ENCODE measurements around the gene SUGCT.

The SUGCT gene

DNA sequence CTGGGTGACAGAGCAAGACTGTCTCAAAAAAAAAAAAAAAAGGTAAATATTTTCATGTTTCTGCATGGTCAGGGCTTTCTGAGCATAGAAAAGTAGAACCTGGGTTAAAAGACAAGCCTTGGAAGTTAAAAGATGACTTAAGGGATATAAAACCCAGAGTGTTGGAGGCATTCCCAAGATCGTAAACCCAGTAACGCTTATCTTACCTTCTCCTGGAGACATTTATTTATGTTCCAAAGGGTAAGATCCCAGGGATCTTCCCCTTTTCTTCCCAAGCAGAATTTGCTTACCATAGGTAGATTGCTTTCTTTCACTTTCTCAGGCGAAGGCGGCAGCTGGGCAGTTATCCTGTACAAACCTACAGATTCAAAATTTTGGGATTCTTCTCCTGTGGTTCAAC lies 22.2 kb downstream of the SUGCT start:
- no peak overlapping the region for H2AFZ ChIP-seq (ENCODE audit: insufficient read depth, low read length, poor library complexity)
- H3K4me1 ChIP-seq (ENCODE audit: control insufficient read depth in 1 of 2, insufficient read depth in 2 of 2, low read length in 2 of 2), result no peaks in the 10 kb centered on the region
- H3K4me2 ChIP-seq (ENCODE audit: low read length), result no peak overlapping the region
- H3K27ac ChIP-seq (ENCODE audit: low read depth, low read length), result no peak overlapping the region
- no peaks in the 10 kb centered on the region for H3K9me3 ChIP-seq (ENCODE audit: insufficient read depth, low read depth, low read length)
- no peak overlapping the region for H3K14ac ChIP-seq (ENCODE audit: low read length)
- no peak overlapping the region for H2BK5ac ChIP-seq (ENCODE audit: low read depth, low read length, poor library complexity)
- H3K79me1 ChIP-seq (ENCODE audit: low read length), result no peaks in the 10 kb centered on the region
- H2AK5ac ChIP-seq (ENCODE audit: low read length), result no peak overlapping the region
- H3K23ac ChIP-seq (ENCODE audit: low read length), result no peak overlapping the region
- no peak overlapping the region for H3K9ac ChIP-seq (ENCODE audit: low read length)
- no peak overlapping the region for H2BK12ac ChIP-seq (ENCODE audit: low read length)
- H4K91ac ChIP-seq (ENCODE audit: low read depth, low read length), result no peak overlapping the region
- H3K36me3 ChIP-seq (ENCODE audit: control insufficient read depth in 1 of 2, insufficient read depth in 2 of 2, low read length in 2 of 2), result no peaks in the 10 kb centered on the region
- no peaks in the 10 kb centered on the region for H3K27me3 ChIP-seq (ENCODE audit: insufficient read depth, low read length)
- no peaks in the 10 kb centered on the region for H3K79me2 ChIP-seq (ENCODE audit: control insufficient read depth, insufficient read depth, low read length, poor library complexity)
- no peak overlapping the region for H3K4ac ChIP-seq (ENCODE audit: low read depth, low read length)
- H3K4me3 ChIP-seq (ENCODE audit: low read depth, low read length), result no peak overlapping the region
- H2BK120ac ChIP-seq (ENCODE audit: insufficient read depth, low read length, poor library complexity), result no peak overlapping the region
- H4K8ac ChIP-seq (ENCODE audit: low read depth, low read length), result no peak overlapping the region
- no CpG with 5 or more reads among the region's 4 CpGs for WGBS (ENCODE audit: extremely low coverage, insufficient coverage, insufficient read length)
- no peak for DNase-seq
- H4K12ac ChIP-seq (ENCODE audit: low read depth, low read length), result no peak overlapping the region
- H3K18ac ChIP-seq (ENCODE audit: low read length), result no peak overlapping the region

DNA sequence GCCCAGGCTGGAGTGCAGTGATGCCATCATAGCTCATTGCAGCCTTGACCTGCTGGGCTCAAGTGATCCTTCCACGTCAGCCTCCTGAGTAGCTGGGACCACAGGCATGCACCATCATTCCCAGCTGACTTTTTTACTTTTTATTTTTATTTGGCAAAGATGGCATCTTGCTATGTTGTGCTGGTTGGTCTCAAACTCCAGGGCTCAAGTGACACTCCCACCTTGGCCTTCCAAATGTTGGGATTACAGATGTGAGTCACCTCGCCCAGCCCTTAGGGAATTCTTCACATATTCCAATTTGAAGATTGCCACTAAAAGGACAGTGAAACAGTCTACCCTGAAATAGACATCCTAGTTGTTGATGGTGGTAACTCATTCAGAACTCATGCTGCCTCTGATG lies 27.7 kb downstream of the SUGCT start:
- Histone ChIP-seq H3K79me2 (ENCODE audit: control insufficient read depth, insufficient read depth, low read length, poor library complexity) (no peaks in the 10 kb centered on the region), H3K9ac (ENCODE audit: low read length) (no peak overlapping the region), H3K4me2 (ENCODE audit: low read length) (no peak overlapping the region), H2BK12ac (ENCODE audit: low read length) (no peak overlapping the region), H3K4me1 (ENCODE audit: control insufficient read depth in 1 of 2, insufficient read depth in 2 of 2, low read length in 2 of 2) (no peaks in the 10 kb centered on the region), H3K79me1 (ENCODE audit: low read length) (no peaks in the 10 kb centered on the region), H3K27me3 (ENCODE audit: insufficient read depth, low read length) (no peaks in the 10 kb centered on the region), H3K23ac (ENCODE audit: low read length) (no peak overlapping the region), H3K14ac (ENCODE audit: low read length) (no peak overlapping the region), H2BK120ac (ENCODE audit: insufficient read depth, low read length, poor library complexity) (no peak overlapping the region), H4K12ac (ENCODE audit: low read depth, low read length) (no peak overlapping the region), H3K27ac (ENCODE audit: low read depth, low read length) (no peak overlapping the region), H3K18ac (ENCODE audit: low read length) (no peak overlapping the region), H3K4me3 (ENCODE audit: low read depth, low read length) (no peak overlapping the region), H4K8ac (ENCODE audit: low read depth, low read length) (no peak overlapping the region), H3K36me3 (ENCODE audit: control insufficient read depth in 1 of 2, insufficient read depth in 2 of 2, low read length in 2 of 2) (no peaks in the 10 kb centered on the region), H3K4ac (ENCODE audit: low read depth, low read length) (no peak overlapping the region), H3K9me3 (ENCODE audit: insufficient read depth, low read depth, low read length) (no peaks in the 10 kb centered on the region), H2AK5ac (ENCODE audit: low read length) (no peak overlapping the region), H2AFZ (ENCODE audit: insufficient read depth, low read length, poor library complexity) (no peak overlapping the region), H2BK5ac (ENCODE audit: low read depth, low read length, poor library complexity) (no peak overlapping the region), H4K91ac (ENCODE audit: low read depth, low read length) (no peak overlapping the region)
- peak; percentile 67 to 72 for DNase-seq
- no CpG with 5 or more reads among the region's 2 CpGs for WGBS (ENCODE audit: extremely low coverage, insufficient coverage, insufficient read length)

DNA sequence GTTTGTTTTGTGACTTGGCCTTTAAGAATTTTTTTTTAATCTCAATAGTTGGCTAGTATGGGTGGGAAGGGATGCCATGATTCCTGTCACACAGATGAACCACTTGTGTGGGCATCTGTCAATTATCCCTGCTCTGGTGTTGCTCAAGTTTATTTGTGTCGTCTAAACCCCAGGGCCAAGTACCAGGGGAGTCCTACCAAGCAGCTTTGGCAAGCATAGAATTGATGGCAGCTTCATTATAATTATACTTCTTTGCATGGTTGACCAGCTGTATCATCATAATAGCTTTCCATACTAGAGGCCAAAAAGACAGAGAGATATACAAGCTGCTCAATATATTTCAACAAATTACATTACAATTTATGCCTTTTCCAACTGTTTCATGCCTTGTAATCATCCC lies 30.4 kb downstream of the SUGCT start:
- no CpG with 5 or more reads among the region's 1 CpG for WGBS (ENCODE audit: extremely low coverage, insufficient coverage, insufficient read length)
- Histone ChIP-seq H2BK5ac (ENCODE audit: low read depth, low read length, poor library complexity) (no peak overlapping the region), H2AK5ac (ENCODE audit: low read length) (no peak overlapping the region), H3K9ac (ENCODE audit: low read length) (no peak overlapping the region), H4K91ac (ENCODE audit: low read depth, low read length) (no peak overlapping the region), H3K18ac (ENCODE audit: low read length) (no peak overlapping the region), H3K36me3 (ENCODE audit: control insufficient read depth in 1 of 2, insufficient read depth in 2 of 2, low read length in 2 of 2) (no peaks in the 10 kb centered on the region), H3K79me2 (ENCODE audit: control insufficient read depth, insufficient read depth, low read length, poor library complexity) (no peaks in the 10 kb centered on the region), H4K12ac (ENCODE audit: low read depth, low read length) (no peak overlapping the region), H3K27ac (ENCODE audit: low read depth, low read length) (no peak overlapping the region), H3K9me3 (ENCODE audit: insufficient read depth, low read depth, low read length) (no peaks in the 10 kb centered on the region), H3K27me3 (ENCODE audit: insufficient read depth, low read length) (no peaks in the 10 kb centered on the region), H3K4me2 (ENCODE audit: low read length) (no peak overlapping the region), H2BK120ac (ENCODE audit: insufficient read depth, low read length, poor library complexity) (no peak overlapping the region), H3K4me3 (ENCODE audit: low read depth, low read length) (no peak overlapping the region), H3K14ac (ENCODE audit: low read length) (no peak overlapping the region), H3K79me1 (ENCODE audit: low read length) (no peaks in the 10 kb centered on the region), H4K8ac (ENCODE audit: low read depth, low read length) (no peak overlapping the region), H3K23ac (ENCODE audit: low read length) (no peak overlapping the region), H2BK12ac (ENCODE audit: low read length) (no peak overlapping the region), H3K4me1 (ENCODE audit: control insufficient read depth in 1 of 2, insufficient read depth in 2 of 2, low read length in 2 of 2) (no peaks in the 10 kb centered on the region), H2AFZ (ENCODE audit: insufficient read depth, low read length, poor library complexity) (no peak overlapping the region), H3K4ac (ENCODE audit: low read depth, low read length) (no peak overlapping the region)
- no peak for DNase-seq

DNA sequence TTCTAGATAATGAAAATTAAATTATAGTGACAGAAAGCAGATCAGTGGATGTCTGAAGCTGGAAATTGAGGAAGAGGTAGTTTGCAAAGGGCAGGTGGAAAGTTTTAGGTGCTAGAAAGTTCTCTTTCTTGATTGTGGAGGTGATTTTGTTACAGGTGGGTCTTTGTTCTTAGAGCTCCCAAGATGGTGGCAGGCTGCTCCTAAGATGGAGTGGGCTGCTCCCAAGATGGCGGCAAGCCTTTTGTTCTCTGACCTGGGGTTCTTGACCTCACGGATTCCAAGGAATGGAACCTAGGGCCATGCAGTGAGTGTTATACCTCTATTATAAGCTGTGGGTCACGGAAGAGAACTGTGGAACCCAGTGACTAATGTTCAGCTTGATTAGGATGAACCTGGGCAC lies 32.5 kb downstream of the SUGCT start:
- Histone ChIP-seq H3K79me1 (ENCODE audit: low read length) (no peaks in the 10 kb centered on the region), H2BK12ac (ENCODE audit: low read length) (no peak overlapping the region), H3K79me2 (ENCODE audit: control insufficient read depth, insufficient read depth, low read length, poor library complexity) (no peaks in the 10 kb centered on the region), H2BK120ac (ENCODE audit: insufficient read depth, low read length, poor library complexity) (no peak overlapping the region), H4K91ac (ENCODE audit: low read depth, low read length) (no peak overlapping the region), H2BK5ac (ENCODE audit: low read depth, low read length, poor library complexity) (no peak overlapping the region), H3K4me2 (ENCODE audit: low read length) (no peak overlapping the region), H3K18ac (ENCODE audit: low read length) (no peak overlapping the region), H2AK5ac (ENCODE audit: low read length) (no peak overlapping the region), H2AFZ (ENCODE audit: insufficient read depth, low read length, poor library complexity) (no peak overlapping the region), H3K27me3 (ENCODE audit: insufficient read depth, low read length) (no peaks in the 10 kb centered on the region), H4K8ac (ENCODE audit: low read depth, low read length) (no peak overlapping the region), H3K36me3 (ENCODE audit: control insufficient read depth in 1 of 2, insufficient read depth in 2 of 2, low read length in 2 of 2) (no peaks in the 10 kb centered on the region), H3K9ac (ENCODE audit: low read length) (no peak overlapping the region), H3K27ac (ENCODE audit: low read depth, low read length) (no peak overlapping the region), H3K4ac (ENCODE audit: low read depth, low read length) (no peak overlapping the region), H3K4me3 (ENCODE audit: low read depth, low read length) (no peak overlapping the region), H3K14ac (ENCODE audit: low read length) (no peak overlapping the region), H3K4me1 (ENCODE audit: control insufficient read depth in 1 of 2, insufficient read depth in 2 of 2, low read length in 2 of 2) (no peaks in the 10 kb centered on the region), H3K9me3 (ENCODE audit: insufficient read depth, low read depth, low read length) (peaks cover 2% of the 10 kb centered on the region), H4K12ac (ENCODE audit: low read depth, low read length) (no peak overlapping the region), H3K23ac (ENCODE audit: low read length) (no peak overlapping the region)
- WGBS (ENCODE audit: extremely low coverage, insufficient coverage, insufficient read length), result no CpG with 5 or more reads among the region's 3 CpGs
- no peak for DNase-seq

Measured in trophoblast cell (in vitro differentiated cells and primary cell).